ENCODE results near the gene MOGAT2. TPM values are rescaled to one million over a fixed set of nuclear protein-coding genes. Genes with fewer than 3 reads are reported as not detected.

MOGAT2 gene
- total RNA-seq, 1 experiment from 2014 or later, result 0.08 TPM

DNA sequence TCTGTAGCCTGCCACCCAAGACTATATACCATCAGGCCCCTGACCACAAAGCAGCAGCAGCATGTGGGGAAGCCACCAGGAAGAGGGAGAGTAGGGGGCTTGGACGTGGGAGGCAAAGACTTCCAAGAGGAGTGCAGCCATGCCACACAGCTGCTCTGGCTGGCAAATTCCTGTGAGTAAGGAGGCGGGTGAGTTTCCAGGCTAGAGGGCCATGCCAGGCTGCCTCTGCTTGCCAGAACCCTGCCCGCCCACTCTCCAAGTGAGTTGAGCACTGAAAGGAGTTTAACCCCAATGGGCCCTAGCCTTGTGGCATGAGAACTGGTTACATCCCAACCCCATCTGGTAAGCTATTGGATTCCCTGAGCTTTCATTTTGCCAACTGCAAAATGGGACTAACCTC lies 46.2 kb downstream of the MOGAT2 start:
- no peak overlapping the region for H3K4me3 ChIP-seq (ENCODE audit: low read depth in 2 of 2, low read length in 2 of 2)
- ChIA-PET POLR2A (interaction anchor here (0.5 kb wide), 1 partner anchor 78 kb away, joined by 3 read pairs; no protein-coding TSS in a partner anchor), CTCF (no interaction called here)
- H3K36me3 ChIP-seq (ENCODE audit: control insufficient read depth, insufficient read depth, low read length), result no peaks in the 10 kb centered on the region
- DNase-seq (ENCODE audit: low read depth, low spot score), result no peak
- in situ Hi-C loops (cut with HindIII; ENCODE audit: low pct_unique_long_range_greater_than_20kb, low sequenced_read_pairs) (no loop called here), intact Hi-C loops (cut with micrococcal nuclease; ENCODE audit: unreplicated experiment) (no loop called here)
- no peak overlapping the region for H3K27ac ChIP-seq (ENCODE audit: low read length)
- H3K27me3 ChIP-seq (ENCODE audit: control insufficient read depth, insufficient read depth, low read length), result no peaks in the 10 kb centered on the region
- H3K4me1 ChIP-seq (ENCODE audit: control insufficient read depth, insufficient read depth, low read length), result peaks cover 3% of the 10 kb centered on the region; the same call in 1 of the 2 replicates
- no TSS peak for BruUV-seq (replicated peaks)
- no peak for TF ChIP-seq POLR2AphosphoS5 (IDR thresholded peaks at IDR 0.05; ENCODE audit: low read depth, low read length)
- no peak for TF ChIP-seq TCF7L2 (IDR thresholded peaks at IDR 0.05; ENCODE audit: low read depth, low read length)
- TF ChIP-seq SIN3A (IDR thresholded peaks at IDR 0.05; ENCODE audit: borderline replicate concordance, insufficient read depth, low read depth, low read length), result no peak
- TF ChIP-seq, protein P1, sequence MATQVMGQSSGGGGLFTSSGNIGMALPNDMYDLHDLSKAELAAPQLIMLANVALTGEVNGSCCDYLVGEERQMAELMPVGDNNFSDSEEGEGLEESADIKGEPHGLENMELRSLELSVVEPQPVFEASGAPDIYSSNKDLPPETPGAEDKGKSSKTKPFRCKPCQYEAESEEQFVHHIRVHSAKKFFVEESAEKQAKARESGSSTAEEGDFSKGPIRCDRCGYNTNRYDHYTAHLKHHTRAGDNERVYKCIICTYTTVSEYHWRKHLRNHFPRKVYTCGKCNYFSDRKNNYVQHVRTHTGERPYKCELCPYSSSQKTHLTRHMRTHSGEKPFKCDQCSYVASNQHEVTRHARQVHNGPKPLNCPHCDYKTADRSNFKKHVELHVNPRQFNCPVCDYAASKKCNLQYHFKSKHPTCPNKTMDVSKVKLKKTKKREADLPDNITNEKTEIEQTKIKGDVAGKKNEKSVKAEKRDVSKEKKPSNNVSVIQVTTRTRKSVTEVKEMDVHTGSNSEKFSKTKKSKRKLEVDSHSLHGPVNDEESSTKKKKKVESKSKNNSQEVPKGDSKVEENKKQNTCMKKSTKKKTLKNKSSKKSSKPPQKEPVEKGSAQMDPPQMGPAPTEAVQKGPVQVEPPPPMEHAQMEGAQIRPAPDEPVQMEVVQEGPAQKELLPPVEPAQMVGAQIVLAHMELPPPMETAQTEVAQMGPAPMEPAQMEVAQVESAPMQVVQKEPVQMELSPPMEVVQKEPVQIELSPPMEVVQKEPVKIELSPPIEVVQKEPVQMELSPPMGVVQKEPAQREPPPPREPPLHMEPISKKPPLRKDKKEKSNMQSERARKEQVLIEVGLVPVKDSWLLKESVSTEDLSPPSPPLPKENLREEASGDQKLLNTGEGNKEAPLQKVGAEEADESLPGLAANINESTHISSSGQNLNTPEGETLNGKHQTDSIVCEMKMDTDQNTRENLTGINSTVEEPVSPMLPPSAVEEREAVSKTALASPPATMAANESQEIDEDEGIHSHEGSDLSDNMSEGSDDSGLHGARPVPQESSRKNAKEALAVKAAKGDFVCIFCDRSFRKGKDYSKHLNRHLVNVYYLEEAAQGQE (IDR thresholded peaks at IDR 0.05; ENCODE audit: insufficient read depth in 1 of 2, low read depth in 2 of 2, low read length in 1 of 2), result no peak
- TF ChIP-seq, protein P2, sequence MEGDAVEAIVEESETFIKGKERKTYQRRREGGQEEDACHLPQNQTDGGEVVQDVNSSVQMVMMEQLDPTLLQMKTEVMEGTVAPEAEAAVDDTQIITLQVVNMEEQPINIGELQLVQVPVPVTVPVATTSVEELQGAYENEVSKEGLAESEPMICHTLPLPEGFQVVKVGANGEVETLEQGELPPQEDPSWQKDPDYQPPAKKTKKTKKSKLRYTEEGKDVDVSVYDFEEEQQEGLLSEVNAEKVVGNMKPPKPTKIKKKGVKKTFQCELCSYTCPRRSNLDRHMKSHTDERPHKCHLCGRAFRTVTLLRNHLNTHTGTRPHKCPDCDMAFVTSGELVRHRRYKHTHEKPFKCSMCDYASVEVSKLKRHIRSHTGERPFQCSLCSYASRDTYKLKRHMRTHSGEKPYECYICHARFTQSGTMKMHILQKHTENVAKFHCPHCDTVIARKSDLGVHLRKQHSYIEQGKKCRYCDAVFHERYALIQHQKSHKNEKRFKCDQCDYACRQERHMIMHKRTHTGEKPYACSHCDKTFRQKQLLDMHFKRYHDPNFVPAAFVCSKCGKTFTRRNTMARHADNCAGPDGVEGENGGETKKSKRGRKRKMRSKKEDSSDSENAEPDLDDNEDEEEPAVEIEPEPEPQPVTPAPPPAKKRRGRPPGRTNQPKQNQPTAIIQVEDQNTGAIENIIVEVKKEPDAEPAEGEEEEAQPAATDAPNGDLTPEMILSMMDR (IDR thresholded peaks at IDR 0.05), result no peak
- H3K9me3 ChIP-seq (ENCODE audit: control insufficient read depth, insufficient read depth, low read depth, low read length), result no peaks in the 10 kb centered on the region
- no peak for ATAC-seq

DNA sequence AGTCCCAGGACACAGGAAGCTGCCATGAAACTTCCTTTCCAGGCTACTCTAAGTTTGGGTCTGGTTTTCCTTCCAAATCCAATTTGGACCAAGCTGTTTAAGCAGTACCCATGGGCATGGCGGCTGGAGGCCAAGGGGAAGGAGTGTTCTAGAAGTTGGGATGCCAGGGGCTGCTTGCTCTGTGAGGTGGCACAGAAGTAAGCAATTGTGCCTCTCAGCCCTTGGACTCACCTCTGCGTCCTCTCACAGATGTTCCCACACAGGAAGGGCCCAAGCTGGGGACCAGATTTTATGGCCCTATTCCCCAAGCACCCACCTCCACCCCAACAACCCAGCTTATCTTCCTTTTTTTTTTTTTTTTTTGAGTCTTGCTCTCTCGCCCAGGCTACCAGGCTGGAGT lies 47.5 kb downstream of the MOGAT2 start:
- TF ChIP-seq, protein P1 (IDR thresholded peaks at IDR 0.05; ENCODE audit: insufficient read depth in 1 of 2, low read depth in 2 of 2, low read length in 1 of 2), result no peak
- TF ChIP-seq TCF7L2 (IDR thresholded peaks at IDR 0.05; ENCODE audit: low read depth, low read length) (no peak), SIN3A (IDR thresholded peaks at IDR 0.05; ENCODE audit: borderline replicate concordance, insufficient read depth, low read depth, low read length) (no peak), POLR2AphosphoS5 (IDR thresholded peaks at IDR 0.05; ENCODE audit: low read depth, low read length) (no peak)
- TF ChIP-seq, protein P2 (IDR thresholded peaks at IDR 0.05), result no peak
- no TSS peak for BruUV-seq (replicated peaks)
- POLR2A ChIA-PET, result interaction anchor here (0.7 kb wide), 1 partner anchor 23 kb away, joined by 8 read pairs; no protein-coding TSS in a partner anchor
- H3K27ac ChIP-seq (ENCODE audit: low read length), result no peak overlapping the region
- CTCF ChIA-PET, result interaction anchor here (0.5 kb wide), 1 partner anchor 388 kb away, joined by 7 read pairs; no protein-coding TSS in a partner anchor
- H3K36me3 ChIP-seq (ENCODE audit: control insufficient read depth, insufficient read depth, low read length), result no peaks in the 10 kb centered on the region
- H3K4me3 ChIP-seq (ENCODE audit: low read depth in 2 of 2, low read length in 2 of 2), result no peak overlapping the region
- H3K4me1 ChIP-seq (ENCODE audit: control insufficient read depth, insufficient read depth, low read length), result peaks cover 11% of the 10 kb centered on the region; the same call in 1 of the 2 replicates
- intact Hi-C loops (cut with micrococcal nuclease; ENCODE audit: unreplicated experiment), result no loop called here
- ATAC-seq, result no peak
- no peaks in the 10 kb centered on the region for H3K9me3 ChIP-seq (ENCODE audit: control insufficient read depth, insufficient read depth, low read depth, low read length)
- no peak for DNase-seq (ENCODE audit: low read depth, low spot score)
- in situ Hi-C loops (cut with HindIII; ENCODE audit: low pct_unique_long_range_greater_than_20kb, low sequenced_read_pairs), result no loop called here
- no peaks in the 10 kb centered on the region for H3K27me3 ChIP-seq (ENCODE audit: control insufficient read depth, insufficient read depth, low read length)

All from Panc1 (cell line).